HTERT RPE-1 (cell line): ENCODE measurements around the gene TUBA4A.

ENCODE experiments used
- in situ Hi-C: fragments of 300-500 bp; cut with MboI; formaldehyde crosslinking; loops from 4 replicates; pipeline ENCODE4 v1.14.3; 2020; ENCODE audit warnings: low sequenced_read_pairs

TUBA4A gene

GRCh38 chr2:219244789-219245147 is 8.9 kb downstream of the TUBA4A start:
- in situ Hi-C loops, result no loop called here

- in situ Hi-C loops, result no loop called here
These were observed 10.4 kb downstream of the TUBA4A start for GRCh38 chr2:219243291-219243761.

GRCh38 chr2:219234331-219234730 is 19.4 kb downstream of the TUBA4A start:
- in situ Hi-C loops, result no loop called here

GRCh38 chr2:219230059-219230540 is 23.6 kb downstream of the TUBA4A start:
- in situ Hi-C loops, result no loop called here

- in situ Hi-C loops, result no loop called here
These were observed 24.2 kb downstream of the TUBA4A start, which contains the start of the genes ANKZF1 and ATG9A for GRCh38 chr2:219229305-219230058. Gene ANKZF1 (plus strand): TSS chr2:219229806. CDS start chr2:219230258, 452 bp downstream. Gene ATG9A (minus strand): TSS chr2:219229636. CDS start chr2:219228024, 1,612 bp downstream.

- in situ Hi-C loops, result no loop called here
These were observed 24.8 kb downstream of the TUBA4A start for GRCh38 chr2:219228911-219229304.

GRCh38 chr2:219228041-219228910 is 25.4 kb downstream of the TUBA4A start:
- in situ Hi-C loops, result no loop called here

GRCh38 chr2:219225350-219225749 is 28.4 kb downstream of the TUBA4A start:
- in situ Hi-C loops, result no loop called here

GRCh38 chr2:219223831-219224610 is 29.7 kb downstream of the TUBA4A start:
- in situ Hi-C loops, result no loop called here

GRCh38 chr2:219221957-219222518 is 31.7 kb downstream of the TUBA4A start:
- in situ Hi-C loops, result no loop called here

- in situ Hi-C loops, result no loop called here
These were observed 32.9 kb downstream of the TUBA4A start for GRCh38 chr2:219220652-219221402.

GRCh38 chr2:219219784-219220532 is 33.8 kb downstream of the TUBA4A start:
- in situ Hi-C loops, result no loop called here

GRCh38 chr2:219218732-219219701 is 34.7 kb downstream of the TUBA4A start, which contains the start of gene ABCB6:
Gene ABCB6 (minus strand): TSS chr2:219218958. CDS start chr2:219218673, 285 bp downstream.
- in situ Hi-C loops, result no loop called here

GRCh38 chr2:219218217-219218731 is 35.4 kb downstream of the TUBA4A start:
- in situ Hi-C loops, result no loop called here

GRCh38 chr2:219216535-219216915 is 37.2 kb downstream of the TUBA4A start:
- in situ Hi-C loops, result no loop called here

- in situ Hi-C loops, result no loop called here
These were observed 37.7 kb downstream of the TUBA4A start for GRCh38 chr2:219215871-219216534.

GRCh38 chr2:219214786-219215185 is 38.9 kb downstream of the TUBA4A start:
- in situ Hi-C loops, result no loop called here
